ENCODE data around the gene FAM78B. TPM values are rescaled to one million over a fixed set of nuclear protein-coding genes. Genes with fewer than 3 reads are reported as not detected.

The FAM78B gene
- total and polyA plus RNA-seq, 2 experiments from 2014 or later: 0.77 TPM; not detected in 1

DNA sequence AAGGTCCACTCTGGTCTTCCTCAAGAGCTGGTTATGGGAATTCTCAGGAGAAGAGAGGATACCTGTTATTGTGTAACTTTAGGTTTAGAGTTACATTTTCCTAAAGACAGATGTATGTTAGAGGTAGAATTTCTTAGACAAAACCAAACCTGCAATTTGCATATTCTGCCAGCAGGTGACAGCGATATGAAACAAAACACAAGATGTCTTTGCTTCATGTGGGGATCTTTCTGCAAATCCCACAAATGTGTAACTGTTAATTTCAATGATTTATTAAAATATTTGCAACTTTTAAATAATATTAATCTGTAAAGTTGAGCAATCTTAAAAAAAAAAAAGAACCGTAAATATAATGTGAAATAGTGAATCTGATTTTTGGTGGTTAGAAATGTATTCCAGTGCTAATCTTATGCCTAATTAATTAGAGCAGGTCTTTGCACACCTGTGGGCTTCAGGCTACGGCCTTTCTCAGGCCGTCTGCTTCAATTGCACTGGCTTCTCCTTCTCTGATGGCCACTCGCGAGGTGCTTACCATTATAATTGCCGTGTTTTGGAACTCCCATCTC is 33.4 kb downstream of the FAM78B start:
- no peaks in the 10 kb centered on the region for H3K9me2 ChIP-seq (replicated peaks; ENCODE audit: insufficient read depth)
- no peaks in the 10 kb centered on the region for H3K36me3 ChIP-seq (replicated peaks; ENCODE audit: insufficient read depth, low read depth)
- no peaks in the 10 kb centered on the region for H3K27me3 ChIP-seq
- WGBS (ENCODE audit: low lambda C conversion rate, missing lambda C conversion rate): 88% methylated on average over 7 of the region's 7 CpGs
- no peak for DNase-seq (ENCODE audit: low spot score)
- no peaks in the 10 kb centered on the region for H3K9me3 ChIP-seq (ENCODE audit: low read depth)
- no peak overlapping the region for H3K4me3 ChIP-seq
- no peak overlapping the region for H2AFZ ChIP-seq
- H3K79me2 ChIP-seq: no peaks in the 10 kb centered on the region
- H3K4me2 ChIP-seq: no peak overlapping the region
- no peaks in the 10 kb centered on the region for H3K4me1 ChIP-seq (ENCODE audit: insufficient read depth)
- TF ChIP-seq EZH2 (IDR thresholded peaks at IDR 0.05; ENCODE audit: borderline replicate concordance) (no peak), EZH2phosphoT487 (IDR thresholded peaks at IDR 0.05; ENCODE audit: low read depth, severe bottlenecking, unreplicated experiment) (no peak)
- TF ChIP-seq, protein P1, sequence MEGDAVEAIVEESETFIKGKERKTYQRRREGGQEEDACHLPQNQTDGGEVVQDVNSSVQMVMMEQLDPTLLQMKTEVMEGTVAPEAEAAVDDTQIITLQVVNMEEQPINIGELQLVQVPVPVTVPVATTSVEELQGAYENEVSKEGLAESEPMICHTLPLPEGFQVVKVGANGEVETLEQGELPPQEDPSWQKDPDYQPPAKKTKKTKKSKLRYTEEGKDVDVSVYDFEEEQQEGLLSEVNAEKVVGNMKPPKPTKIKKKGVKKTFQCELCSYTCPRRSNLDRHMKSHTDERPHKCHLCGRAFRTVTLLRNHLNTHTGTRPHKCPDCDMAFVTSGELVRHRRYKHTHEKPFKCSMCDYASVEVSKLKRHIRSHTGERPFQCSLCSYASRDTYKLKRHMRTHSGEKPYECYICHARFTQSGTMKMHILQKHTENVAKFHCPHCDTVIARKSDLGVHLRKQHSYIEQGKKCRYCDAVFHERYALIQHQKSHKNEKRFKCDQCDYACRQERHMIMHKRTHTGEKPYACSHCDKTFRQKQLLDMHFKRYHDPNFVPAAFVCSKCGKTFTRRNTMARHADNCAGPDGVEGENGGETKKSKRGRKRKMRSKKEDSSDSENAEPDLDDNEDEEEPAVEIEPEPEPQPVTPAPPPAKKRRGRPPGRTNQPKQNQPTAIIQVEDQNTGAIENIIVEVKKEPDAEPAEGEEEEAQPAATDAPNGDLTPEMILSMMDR (IDR thresholded peaks at IDR 0.05; ENCODE audit: poor library complexity): peak; percentile 30
- H3K27ac ChIP-seq: no peak overlapping the region
- no peaks in the 10 kb centered on the region for H4K20me1 ChIP-seq (ENCODE audit: insufficient read depth, poor library complexity, severe bottlenecking)

DNA sequence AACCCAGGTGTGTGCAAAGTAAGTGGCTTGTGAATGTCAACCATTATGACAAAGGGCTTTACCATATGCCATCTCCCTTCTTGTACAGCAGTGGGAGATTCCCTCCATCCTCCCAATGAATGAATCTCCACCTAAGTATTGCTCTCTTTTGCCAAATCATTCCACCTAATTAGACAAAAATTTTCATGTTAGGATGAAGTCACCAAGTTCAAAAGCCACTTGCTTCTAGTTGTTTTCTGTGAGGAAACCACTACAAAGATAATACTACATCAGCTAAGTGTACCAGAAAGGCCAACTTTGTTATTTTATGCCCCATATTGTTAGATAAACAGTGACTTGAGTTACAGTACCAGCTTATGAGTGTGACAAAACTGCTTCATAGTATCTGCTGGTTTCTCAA is 34.3 kb downstream of the FAM78B start:
- Histone ChIP-seq H3K36me3 (replicated peaks; ENCODE audit: insufficient read depth, low read depth) (no peaks in the 10 kb centered on the region), H3K4me3 (no peak overlapping the region), H3K4me2 (no peak overlapping the region), H3K4me1 (ENCODE audit: insufficient read depth) (no peaks in the 10 kb centered on the region), H2AFZ (no peak overlapping the region), H3K79me2 (no peaks in the 10 kb centered on the region), H4K20me1 (ENCODE audit: insufficient read depth, poor library complexity, severe bottlenecking) (no peaks in the 10 kb centered on the region), H3K27ac (no peak overlapping the region), H3K9me2 (replicated peaks; ENCODE audit: insufficient read depth) (no peaks in the 10 kb centered on the region), H3K9me3 (ENCODE audit: low read depth) (no peaks in the 10 kb centered on the region), H3K27me3 (no peaks in the 10 kb centered on the region)
- TF ChIP-seq EZH2phosphoT487 (IDR thresholded peaks at IDR 0.05; ENCODE audit: low read depth, severe bottlenecking, unreplicated experiment): no peak
- TF ChIP-seq, protein P1 (IDR thresholded peaks at IDR 0.05; ENCODE audit: poor library complexity): no peak
- no peak for TF ChIP-seq EZH2 (IDR thresholded peaks at IDR 0.05; ENCODE audit: borderline replicate concordance)
- no peak for DNase-seq (ENCODE audit: low spot score)

DNA sequence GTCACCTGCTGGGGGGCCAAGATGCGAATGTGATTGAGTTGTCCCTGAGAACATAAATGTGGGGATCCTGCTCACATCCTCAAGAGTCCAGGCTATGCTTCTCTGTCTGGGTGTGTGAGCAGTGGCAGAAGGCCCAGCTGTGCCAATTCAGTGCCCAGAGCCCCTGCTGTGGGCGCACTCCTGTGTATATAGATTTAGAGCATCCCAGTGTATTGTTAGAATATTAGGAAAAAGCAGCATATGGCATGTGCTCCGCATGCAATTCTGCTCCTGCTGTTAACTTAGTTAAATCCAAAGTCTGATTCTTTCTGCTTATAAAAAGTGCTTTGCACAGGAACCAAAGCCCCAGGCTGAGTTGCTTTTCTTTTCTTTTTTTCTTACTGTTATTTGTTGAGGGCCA is 37.8 kb downstream of the FAM78B start:
- DNase-seq (ENCODE audit: low spot score): no peak
- no peaks in the 10 kb centered on the region for H3K9me2 ChIP-seq (replicated peaks; ENCODE audit: insufficient read depth)
- H3K27ac ChIP-seq: no peak overlapping the region
- H3K27me3 ChIP-seq: no peaks in the 10 kb centered on the region
- H3K4me1 ChIP-seq (ENCODE audit: insufficient read depth): no peaks in the 10 kb centered on the region
- no peaks in the 10 kb centered on the region for H4K20me1 ChIP-seq (ENCODE audit: insufficient read depth, poor library complexity, severe bottlenecking)
- H2AFZ ChIP-seq: no peak overlapping the region
- H3K4me3 ChIP-seq: no peak overlapping the region
- no peak overlapping the region for H3K4me2 ChIP-seq
- no peaks in the 10 kb centered on the region for H3K79me2 ChIP-seq
- H3K36me3 ChIP-seq (replicated peaks; ENCODE audit: insufficient read depth, low read depth): no peaks in the 10 kb centered on the region
- no peaks in the 10 kb centered on the region for H3K9me3 ChIP-seq (ENCODE audit: low read depth)
- 93% methylated on average over 3 of the region's 3 CpGs for WGBS (ENCODE audit: low lambda C conversion rate, missing lambda C conversion rate)
- TF ChIP-seq, protein P1 (IDR thresholded peaks at IDR 0.05; ENCODE audit: poor library complexity): no peak
- TF ChIP-seq EZH2 (IDR thresholded peaks at IDR 0.05; ENCODE audit: borderline replicate concordance) (no peak), EZH2phosphoT487 (IDR thresholded peaks at IDR 0.05; ENCODE audit: low read depth, severe bottlenecking, unreplicated experiment) (no peak)

DNA sequence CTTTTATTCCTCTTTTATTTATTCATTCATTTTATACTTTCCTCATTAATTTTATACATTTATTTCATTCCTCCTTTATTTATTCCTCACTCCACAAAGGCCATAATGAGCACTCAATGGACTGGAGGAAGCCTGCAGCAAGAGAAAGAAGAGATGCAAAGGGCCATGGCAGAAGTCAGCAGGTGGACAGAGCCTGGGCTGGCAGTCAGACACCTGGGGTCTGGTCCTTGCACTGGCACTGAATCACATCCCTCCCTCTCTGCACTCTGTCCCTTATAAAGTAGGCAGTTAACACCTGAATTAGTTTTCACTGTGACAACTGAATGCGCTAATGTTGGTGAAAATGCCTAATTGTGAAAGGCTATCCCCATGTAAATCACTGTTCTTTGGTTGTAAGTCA is 38.6 kb downstream of the FAM78B start:
- no peak overlapping the region for H3K4me2 ChIP-seq

More for the DNA sequence above, 38.6 kb downstream of the FAM78B start:
- WGBS (ENCODE audit: low lambda C conversion rate, missing lambda C conversion rate): 0% methylated on average over 1 of the region's 1 CpG
- Histone ChIP-seq H3K9me3 (ENCODE audit: low read depth) (no peaks in the 10 kb centered on the region), H3K27ac (no peak overlapping the region), H3K27me3 (no peaks in the 10 kb centered on the region), H3K9me2 (replicated peaks; ENCODE audit: insufficient read depth) (no peaks in the 10 kb centered on the region), H2AFZ (no peak overlapping the region), H3K4me1 (ENCODE audit: insufficient read depth) (no peaks in the 10 kb centered on the region), H3K79me2 (no peaks in the 10 kb centered on the region), H4K20me1 (ENCODE audit: insufficient read depth, poor library complexity, severe bottlenecking) (no peaks in the 10 kb centered on the region), H3K4me3 (no peak overlapping the region), H3K36me3 (replicated peaks; ENCODE audit: insufficient read depth, low read depth) (no peaks in the 10 kb centered on the region)
- TF ChIP-seq EZH2 (IDR thresholded peaks at IDR 0.05; ENCODE audit: borderline replicate concordance): no peak
- TF ChIP-seq, protein P1 (IDR thresholded peaks at IDR 0.05; ENCODE audit: poor library complexity): no peak
- no peak for TF ChIP-seq EZH2phosphoT487 (IDR thresholded peaks at IDR 0.05; ENCODE audit: low read depth, severe bottlenecking, unreplicated experiment)
- no peak for DNase-seq (ENCODE audit: low spot score)
